H1 (cell line): Measurements from ENCODE around the gene MRM2.

Experiments used
- CHD2 ChIP-seq: IDR thresholded peaks from 2 replicates; pipeline ENCODE4 v1.6.1; 2012; ENCODE audit warnings: low read length, improper control_type of control experiment
- SIN3A ChIP-seq, 2 experiments: IDR thresholded peaks in 1 of 2; conservative IDR thresholded peaks in 1 of 2; 2 replicates each; pipeline ENCODE4 v1.6.1; 2011 to 2012; ENCODE audit warnings: low read length in 2 of 2, improper control_type of control experiment in 1 of 2, low read depth in 1 of 2, mild to moderate bottlenecking in 1 of 2
- SUZ12 ChIP-seq: fragments of 200-600 bp; sonication (generic); IDR thresholded peaks from 2 replicates; pipeline ENCODE4 v1.6.1; 2012; ENCODE audit warnings: mild to moderate bottlenecking, inconsistent platforms, low read length, moderate library complexity, mixed read lengths
- TBP ChIP-seq: IDR thresholded peaks from 2 replicates; pipeline ENCODE4 v1.6.1; 2011; ENCODE audit warnings: low read depth, low read length, improper control_type of control experiment
- TCF12 ChIP-seq: IDR thresholded peaks from 2 replicates; pipeline ENCODE4 v1.6.1; 2011; ENCODE audit warnings: low read depth, mild to moderate bottlenecking, low read length
- TF ChIP-seq, protein P1 (sequence below), 3 experiments: IDR thresholded peaks; 1 replicate in 2 of 3; 2 replicates in 1 of 3; pipeline versions ENCODE4 v1.5.1 to v1.6.1; 2011; ENCODE audit warnings: low read length in 3 of 3, mild to moderate bottlenecking in 3 of 3, inconsistent platforms in 2 of 3, low read depth in 1 of 3, moderate library complexity in 1 of 3; ENCODE audit not compliant: insufficient read depth in 1 of 3; ENCODE audit errors: control extremely low read depth in 1 of 3

DNA sequence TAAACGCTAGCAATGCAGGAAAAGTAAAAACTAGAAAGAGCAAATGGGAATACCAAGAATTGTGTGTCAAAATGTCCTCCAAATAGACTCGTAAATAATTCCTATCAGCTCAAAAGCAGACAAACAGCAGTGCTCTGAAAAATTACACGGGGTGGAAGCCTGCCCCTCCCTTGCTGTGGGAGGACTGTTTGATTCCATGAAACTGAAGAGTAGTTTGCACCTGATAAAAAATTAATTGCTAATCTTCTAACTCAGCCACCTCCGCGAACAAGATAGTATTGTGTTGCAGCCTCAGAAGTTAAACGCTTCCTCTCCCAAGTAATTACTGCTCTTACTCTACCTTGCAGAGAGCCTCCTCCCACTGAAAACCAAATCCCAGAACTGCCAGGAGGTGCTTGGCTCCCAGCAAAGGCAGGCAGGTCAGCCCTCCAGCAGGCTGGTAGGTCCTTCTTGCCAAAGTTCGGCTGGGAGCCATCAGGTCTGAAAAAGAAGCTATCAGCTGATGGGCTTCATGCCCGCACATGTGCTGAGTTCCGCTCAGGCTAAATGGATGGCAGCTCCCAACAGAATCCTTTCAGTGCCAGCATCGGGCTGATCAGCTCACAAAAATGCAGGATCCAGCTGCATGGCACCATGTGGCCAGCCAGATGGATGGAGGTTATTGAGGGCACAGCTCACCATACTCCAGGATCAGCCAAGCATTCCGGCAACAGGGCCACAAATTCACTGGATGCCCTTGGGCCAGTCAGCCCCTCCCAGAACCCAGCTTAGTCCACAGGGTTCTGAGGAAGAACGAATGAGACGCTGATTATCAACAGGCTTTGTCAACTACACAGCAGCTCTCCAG, 46.4 kb downstream of the MRM2 start:
- TF ChIP-seq, protein P1, sequence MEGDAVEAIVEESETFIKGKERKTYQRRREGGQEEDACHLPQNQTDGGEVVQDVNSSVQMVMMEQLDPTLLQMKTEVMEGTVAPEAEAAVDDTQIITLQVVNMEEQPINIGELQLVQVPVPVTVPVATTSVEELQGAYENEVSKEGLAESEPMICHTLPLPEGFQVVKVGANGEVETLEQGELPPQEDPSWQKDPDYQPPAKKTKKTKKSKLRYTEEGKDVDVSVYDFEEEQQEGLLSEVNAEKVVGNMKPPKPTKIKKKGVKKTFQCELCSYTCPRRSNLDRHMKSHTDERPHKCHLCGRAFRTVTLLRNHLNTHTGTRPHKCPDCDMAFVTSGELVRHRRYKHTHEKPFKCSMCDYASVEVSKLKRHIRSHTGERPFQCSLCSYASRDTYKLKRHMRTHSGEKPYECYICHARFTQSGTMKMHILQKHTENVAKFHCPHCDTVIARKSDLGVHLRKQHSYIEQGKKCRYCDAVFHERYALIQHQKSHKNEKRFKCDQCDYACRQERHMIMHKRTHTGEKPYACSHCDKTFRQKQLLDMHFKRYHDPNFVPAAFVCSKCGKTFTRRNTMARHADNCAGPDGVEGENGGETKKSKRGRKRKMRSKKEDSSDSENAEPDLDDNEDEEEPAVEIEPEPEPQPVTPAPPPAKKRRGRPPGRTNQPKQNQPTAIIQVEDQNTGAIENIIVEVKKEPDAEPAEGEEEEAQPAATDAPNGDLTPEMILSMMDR (IDR thresholded peaks at IDR 0.05; ENCODE audit: control extremely low read depth in 1 of 3, insufficient read depth in 1 of 3, low read depth in 1 of 3, low read length in 3 of 3): no peak
- TF ChIP-seq SUZ12 (no peak), TBP (no peak), SIN3A (conservative IDR thresholded peaks at IDR 0.05 in 1 of 2, IDR thresholded peaks at IDR 0.05 in 1 of 2; ENCODE audit: low read depth in 1 of 2, low read length in 2 of 2) (no peak), TCF12 (no peak), CHD2 (no peak)
